CD14-positive monocyte (primary cell): Measurements from ENCODE around the gene KLHL17. TPM values are rescaled to one million over a fixed set of nuclear protein-coding genes. Genes with fewer than 3 reads are reported as not detected.

Experiments
- DNase-seq, 3 donors: peaks; one replicate each; pipeline ENCODE4 v3.0.0-alpha.2; 2011 to 2022
- H2AFZ ChIP-seq: 2 replicates; pipeline ENCODE4 v1.6.0; 2012; ENCODE audit warnings: mild to moderate bottlenecking, low read depth, low read length, inconsistent platforms; ENCODE audit not compliant: insufficient read depth, poor library complexity, severe bottlenecking
- H3K27ac ChIP-seq, 2 donors: 1 replicate in 1 of 2; 2 replicates in 1 of 2; pipeline ENCODE4 v1.5.1; 2012 to 2013; ENCODE audit warnings: low read length in 2 of 2, control low read depth in 1 of 2, inconsistent platforms in 1 of 2, low read depth in 1 of 2, mild to moderate bottlenecking in 1 of 2
- H3K27me3 ChIP-seq, 2 donors: one replicate each; pipeline versions ENCODE4 v1.6.0 to v1.6.1; 2011 to 2013; ENCODE audit warnings: low read length in 2 of 2; ENCODE audit not compliant: control insufficient read depth in 2 of 2, insufficient read depth in 2 of 2
- H3K36me3 ChIP-seq, 2 donors: replicated peaks in 1 of 2; 1 replicate in 1 of 2; 2 replicates in 1 of 2; pipeline versions ENCODE4 v1.5.1 to v1.6.1; 2012 to 2013; ENCODE audit warnings: low read length in 2 of 2, control low read depth in 1 of 2, inconsistent platforms in 1 of 2, mild to moderate bottlenecking in 1 of 2; ENCODE audit not compliant: insufficient read depth in 2 of 2, control insufficient read depth in 1 of 2
- H3K4me1 ChIP-seq, 2 donors: 1 replicate in 1 of 2; 2 replicates in 1 of 2; pipeline versions ENCODE4 v1.5.1 to v1.6.1; 2012 to 2013; ENCODE audit warnings: low read length in 2 of 2, control low read depth in 1 of 2, inconsistent platforms in 1 of 2, mild to moderate bottlenecking in 1 of 2, moderate library complexity in 1 of 2; ENCODE audit not compliant: insufficient read depth in 2 of 2, control insufficient read depth in 1 of 2
- H3K4me2 ChIP-seq: replicated peaks from 2 replicates; pipeline ENCODE3; 2012; ENCODE audit warnings: low read length, moderate library complexity, mild to moderate bottlenecking; ENCODE audit not compliant: poor library complexity, severe bottlenecking; ENCODE audit errors: extremely low read depth
- H3K4me3 ChIP-seq, 3 experiments: fragments of 200-600 bp in 1 of 3; sonication (generic) in 1 of 3; replicated peaks in 1 of 3; 1 replicate in 2 of 3; 2 replicates in 1 of 3; pipeline ENCODE4 v1.5.1; 2011 to 2013; ENCODE audit warnings: low read length in 3 of 3, mild to moderate bottlenecking in 3 of 3, control low read depth in 2 of 3, low read depth in 2 of 3, inconsistent platforms in 1 of 3, moderate library complexity in 1 of 3
- H3K79me2 ChIP-seq: 2 replicates; pipeline ENCODE4 v1.6.0; 2012; ENCODE audit warnings: mild to moderate bottlenecking, control low read depth, inconsistent platforms, low read length, moderate library complexity; ENCODE audit not compliant: insufficient read depth
- H3K9ac ChIP-seq: 2 replicates; pipeline ENCODE4 v1.6.0; 2017; ENCODE audit warnings: low read length, mild to moderate bottlenecking; ENCODE audit not compliant: insufficient read depth, poor library complexity, severe bottlenecking
- H3K9me3 ChIP-seq, 2 donors: replicated peaks in 1 of 2; 1 replicate in 1 of 2; 2 replicates in 1 of 2; pipeline versions ENCODE4 v1.5.1 to v1.6.1; 2012 to 2013; ENCODE audit warnings: low read length in 2 of 2, control low read depth in 1 of 2; ENCODE audit not compliant: control insufficient read depth in 1 of 2, insufficient read depth in 1 of 2
- H4K20me1 ChIP-seq: 2 replicates; pipeline ENCODE4 v1.6.0; 2012; ENCODE audit warnings: mild to moderate bottlenecking, low read length, control low read depth, moderate library complexity; ENCODE audit not compliant: insufficient read depth
- H3K27ac Mint-ChIP-seq, 7 donors: one replicate each; pipeline ENCODE4 v1.8.0; 2020; ENCODE audit warnings: mild to moderate bottlenecking in 7 of 7, mixed read lengths in 7 of 7, moderate library complexity in 6 of 7, inconsistent platforms in 2 of 7
- H3K27me3 Mint-ChIP-seq, 3 donors: one replicate each; pipeline ENCODE4 v1.8.0; 2021 to 2022; ENCODE audit warnings: low read depth in 3 of 3, mild to moderate bottlenecking in 3 of 3, mixed read lengths in 3 of 3, moderate library complexity in 3 of 3, inconsistent platforms in 1 of 3
- H3K36me3 Mint-ChIP-seq, 2 donors: one replicate each; pipeline ENCODE4 v1.8.0; 2020; ENCODE audit warnings: mixed read lengths in 2 of 2, inconsistent platforms in 1 of 2, mild to moderate bottlenecking in 1 of 2
- H3K4me1 Mint-ChIP-seq: one replicate; pipeline ENCODE4 v1.8.0; 2020; ENCODE audit warnings: mild to moderate bottlenecking, mixed read lengths
- H3K4me3 Mint-ChIP-seq, 2 donors: one replicate each; pipeline ENCODE4 v1.8.0; 2020; ENCODE audit warnings: mild to moderate bottlenecking in 2 of 2, mixed read lengths in 2 of 2, moderate library complexity in 1 of 2
- H3K9me3 Mint-ChIP-seq, 7 donors: one replicate each; pipeline ENCODE4 v1.8.0; 2020 to 2022; ENCODE audit warnings: mixed read lengths in 7 of 7, mild to moderate bottlenecking in 6 of 7, moderate library complexity in 6 of 7, inconsistent platforms in 2 of 7
- CTCF ChIP-seq: fragments of 200-600 bp; IDR thresholded peaks from one replicate; pipeline ENCODE4 v1.8.0; 2022; ENCODE audit warnings: antibody characterized with exemption, mild to moderate bottlenecking
- WGBS: methylation state at CpG from one replicate; pipeline ENCODE4 v1.1.5; 2013; ENCODE audit warnings: missing lambda C conversion rate; ENCODE audit not compliant: insufficient coverage; 5-methylcytosine and 5-hydroxymethylcytosine counted together
- intact Hi-C, 2 donors: fragments of 100-400 bp; cut with micrococcal nuclease; formaldehyde crosslinking; loops; one replicate each; pipeline versions ENCODE4 v1.15.0 to v1.15.1; 2023
- polyA plus RNA-seq, 3 donors: library from polyadenylated mRNA; depleted of rRNA in 1 of 3; unstranded in 2 of 3; stranded (reverse) in 1 of 3; fragments of 300-500 nt in 2 of 3; fragments of >200 nt in 1 of 3; fragmentation: Illumina TruSeq in 2 of 3; gene quantifications; 1 replicate in 2 of 3; 2 replicates in 1 of 3; pipeline ENCODE4 v1.2.3, GENCODE V29; 2012 to 2021

The KLHL17 gene
- polyA plus RNA-seq, 3 donors, result 0.31 to 48.1 (median 0.71) TPM

- Histone ChIP-seq H3K27ac (no peak overlapping the region), H3K4me2 (no peak overlapping the region), H3K9ac (no peak overlapping the region), H3K36me3 (no peaks in the 10 kb centered on the region), H3K4me1 (peaks cover 0 to 7% of the 10 kb centered on the region in 2 donors), H4K20me1 (no peaks in the 10 kb centered on the region), H3K4me3 (no peak overlapping the region), H3K27me3 (peaks cover 10 to 45% of the 10 kb centered on the region in 2 donors), H2AFZ (no peak overlapping the region), H3K79me2 (no peaks in the 10 kb centered on the region), H3K9me3 (no peaks in the 10 kb centered on the region)
- WGBS, result 94% methylated on average over 33 of the region's 40 CpGs
- Mint-ChIP-seq H3K27me3 (peaks cover 34 to 71% (median 41%) of the 10 kb centered on the region in 3 donors), H3K27ac (peak overlapping the region in 1 of 7 donors; percentile 42), H3K9me3 (peaks cover 0 to 7% (median under 1%) of the 10 kb centered on the region in 7 donors), H3K36me3 (no peaks in the 10 kb centered on the region), H3K4me1 (peaks cover 4% of the 10 kb centered on the region), H3K4me3 (no peak overlapping the region)
- intact Hi-C loops, result no loop called here
- no peak for TF ChIP-seq CTCF
- no peak for DNase-seq
Measured at GRCh38 chr1:929712-930632, 30.4 kb upstream of the KLHL17 start.

GRCh38 chr1:930633-931138 lies 29.7 kb upstream of the KLHL17 start:
- 86% methylated on average over 12 of the region's 18 CpGs for WGBS
- no peak for TF ChIP-seq CTCF
- no peak overlapping the region for H3K4me3 Mint-ChIP-seq
- peaks cover 38 to 71% (median 43%) of the 10 kb centered on the region in 3 donors for H3K27me3 Mint-ChIP-seq
- Histone ChIP-seq H3K27ac (no peak overlapping the region), H3K27me3 (peaks cover 12 to 48% of the 10 kb centered on the region in 2 donors), H2AFZ (no peak overlapping the region), H3K9me3 (no peaks in the 10 kb centered on the region), H3K4me3 (no peak overlapping the region), H3K4me2 (no peak overlapping the region), H3K9ac (no peak overlapping the region), H3K36me3 (no peaks in the 10 kb centered on the region), H3K79me2 (no peaks in the 10 kb centered on the region), H3K4me1 (no peaks in the 10 kb centered on the region), H4K20me1 (no peaks in the 10 kb centered on the region)
- no peak overlapping the region for H3K27ac Mint-ChIP-seq
- DNase-seq, result no peak
- H3K4me1 Mint-ChIP-seq, result peaks cover 2% of the 10 kb centered on the region
- intact Hi-C loops, result no loop called here
- peaks cover 0 to 6% (median 2%) of the 10 kb centered on the region in 7 donors for H3K9me3 Mint-ChIP-seq
- H3K36me3 Mint-ChIP-seq, result no peaks in the 10 kb centered on the region
